ENCODE results near the gene PFN1.

DNA sequence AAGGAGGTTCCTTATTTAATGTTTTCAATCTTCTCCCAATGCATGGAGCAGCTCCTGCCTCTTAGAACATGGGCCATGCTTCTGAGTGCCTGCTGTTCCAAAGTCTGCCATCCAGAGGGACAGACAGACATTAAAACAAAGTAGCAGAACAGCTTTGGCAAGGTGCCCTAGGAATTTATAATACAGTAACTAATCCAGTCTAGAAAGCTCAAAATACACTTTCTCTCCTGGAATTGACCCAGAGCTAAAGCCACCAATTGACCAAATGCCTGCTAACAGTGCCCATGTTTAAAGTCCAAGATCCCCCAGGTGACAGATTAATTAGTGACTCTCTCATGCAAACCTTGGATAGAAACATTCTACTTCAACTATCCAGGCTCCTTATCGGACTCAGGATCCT lies 34.3 kb downstream of the PFN1 start:
- TF ChIP-seq RBBP5 (conservative IDR thresholded peaks at IDR 0.05) (no peak), NR2C2 (IDR thresholded peaks at IDR 0.05; ENCODE audit: borderline replicate concordance, control insufficient read depth, insufficient read length, low read depth) (no peak), SIX5 (IDR thresholded peaks at IDR 0.05; ENCODE audit: low read depth, low read length, severe bottlenecking) (no peak), ZNF384 (IDR thresholded peaks at IDR 0.05; ENCODE audit: borderline replicate concordance, low read depth, low read length) (no peak), SRF (IDR thresholded peaks at IDR 0.05; ENCODE audit: low read depth in 2 of 2, low read length in 2 of 2) (no peak), NFIC (IDR thresholded peaks at IDR 0.05; ENCODE audit: low read depth, low read length) (no peak), TAF1 (IDR thresholded peaks at IDR 0.05; ENCODE audit: borderline replicate concordance, low read depth, low read length) (no peak), RAD21 (IDR thresholded peaks at IDR 0.05; ENCODE audit: insufficient read depth, low read depth, low read length) (no peak), HCFC1 (IDR thresholded peaks at IDR 0.05; ENCODE audit: low read length) (no peak), JUND (IDR thresholded peaks at IDR 0.05; ENCODE audit: low read depth, low read length) (no peak), RCOR1 (conservative IDR thresholded peaks at IDR 0.05; ENCODE audit: low read depth, low read length) (no peak)
- TF ChIP-seq, protein P1, sequence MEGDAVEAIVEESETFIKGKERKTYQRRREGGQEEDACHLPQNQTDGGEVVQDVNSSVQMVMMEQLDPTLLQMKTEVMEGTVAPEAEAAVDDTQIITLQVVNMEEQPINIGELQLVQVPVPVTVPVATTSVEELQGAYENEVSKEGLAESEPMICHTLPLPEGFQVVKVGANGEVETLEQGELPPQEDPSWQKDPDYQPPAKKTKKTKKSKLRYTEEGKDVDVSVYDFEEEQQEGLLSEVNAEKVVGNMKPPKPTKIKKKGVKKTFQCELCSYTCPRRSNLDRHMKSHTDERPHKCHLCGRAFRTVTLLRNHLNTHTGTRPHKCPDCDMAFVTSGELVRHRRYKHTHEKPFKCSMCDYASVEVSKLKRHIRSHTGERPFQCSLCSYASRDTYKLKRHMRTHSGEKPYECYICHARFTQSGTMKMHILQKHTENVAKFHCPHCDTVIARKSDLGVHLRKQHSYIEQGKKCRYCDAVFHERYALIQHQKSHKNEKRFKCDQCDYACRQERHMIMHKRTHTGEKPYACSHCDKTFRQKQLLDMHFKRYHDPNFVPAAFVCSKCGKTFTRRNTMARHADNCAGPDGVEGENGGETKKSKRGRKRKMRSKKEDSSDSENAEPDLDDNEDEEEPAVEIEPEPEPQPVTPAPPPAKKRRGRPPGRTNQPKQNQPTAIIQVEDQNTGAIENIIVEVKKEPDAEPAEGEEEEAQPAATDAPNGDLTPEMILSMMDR (IDR thresholded peaks at IDR 0.05 in 2 of 3, conservative IDR thresholded peaks at IDR 0.05 in 1 of 3; ENCODE audit: control insufficient read depth in 2 of 3, extremely low read depth in 1 of 3, insufficient read depth in 1 of 3, low read depth in 3 of 3, low read length in 3 of 3), result no peak
- TF ChIP-seq, protein P2, sequence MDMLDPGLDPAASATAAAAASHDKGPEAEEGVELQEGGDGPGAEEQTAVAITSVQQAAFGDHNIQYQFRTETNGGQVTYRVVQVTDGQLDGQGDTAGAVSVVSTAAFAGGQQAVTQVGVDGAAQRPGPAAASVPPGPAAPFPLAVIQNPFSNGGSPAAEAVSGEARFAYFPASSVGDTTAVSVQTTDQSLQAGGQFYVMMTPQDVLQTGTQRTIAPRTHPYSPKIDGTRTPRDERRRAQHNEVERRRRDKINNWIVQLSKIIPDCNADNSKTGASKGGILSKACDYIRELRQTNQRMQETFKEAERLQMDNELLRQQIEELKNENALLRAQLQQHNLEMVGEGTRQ (IDR thresholded peaks at IDR 0.05; ENCODE audit: borderline replicate concordance, low read depth, low read length), result no peak
- TF ChIP-seq, protein P3, sequence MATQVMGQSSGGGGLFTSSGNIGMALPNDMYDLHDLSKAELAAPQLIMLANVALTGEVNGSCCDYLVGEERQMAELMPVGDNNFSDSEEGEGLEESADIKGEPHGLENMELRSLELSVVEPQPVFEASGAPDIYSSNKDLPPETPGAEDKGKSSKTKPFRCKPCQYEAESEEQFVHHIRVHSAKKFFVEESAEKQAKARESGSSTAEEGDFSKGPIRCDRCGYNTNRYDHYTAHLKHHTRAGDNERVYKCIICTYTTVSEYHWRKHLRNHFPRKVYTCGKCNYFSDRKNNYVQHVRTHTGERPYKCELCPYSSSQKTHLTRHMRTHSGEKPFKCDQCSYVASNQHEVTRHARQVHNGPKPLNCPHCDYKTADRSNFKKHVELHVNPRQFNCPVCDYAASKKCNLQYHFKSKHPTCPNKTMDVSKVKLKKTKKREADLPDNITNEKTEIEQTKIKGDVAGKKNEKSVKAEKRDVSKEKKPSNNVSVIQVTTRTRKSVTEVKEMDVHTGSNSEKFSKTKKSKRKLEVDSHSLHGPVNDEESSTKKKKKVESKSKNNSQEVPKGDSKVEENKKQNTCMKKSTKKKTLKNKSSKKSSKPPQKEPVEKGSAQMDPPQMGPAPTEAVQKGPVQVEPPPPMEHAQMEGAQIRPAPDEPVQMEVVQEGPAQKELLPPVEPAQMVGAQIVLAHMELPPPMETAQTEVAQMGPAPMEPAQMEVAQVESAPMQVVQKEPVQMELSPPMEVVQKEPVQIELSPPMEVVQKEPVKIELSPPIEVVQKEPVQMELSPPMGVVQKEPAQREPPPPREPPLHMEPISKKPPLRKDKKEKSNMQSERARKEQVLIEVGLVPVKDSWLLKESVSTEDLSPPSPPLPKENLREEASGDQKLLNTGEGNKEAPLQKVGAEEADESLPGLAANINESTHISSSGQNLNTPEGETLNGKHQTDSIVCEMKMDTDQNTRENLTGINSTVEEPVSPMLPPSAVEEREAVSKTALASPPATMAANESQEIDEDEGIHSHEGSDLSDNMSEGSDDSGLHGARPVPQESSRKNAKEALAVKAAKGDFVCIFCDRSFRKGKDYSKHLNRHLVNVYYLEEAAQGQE (IDR thresholded peaks at IDR 0.05; ENCODE audit: low read depth, low read length), result no peak

Data from GM12878 (cell line).